B cell (primary cell): ENCODE measurements around the gene SLC25A34.

Experiments used
- CTCF ChIP-seq: fragments of 200-600 bp; IDR thresholded peaks from one replicate; pipeline ENCODE4 v1.8.0; 2022; ENCODE audit warnings: antibody characterized with exemption, mild to moderate bottlenecking
- EZH2 ChIP-seq: IDR thresholded peaks from 2 replicates; pipeline ENCODE4 v1.6.1; 2012; ENCODE audit warnings: borderline replicate concordance, low read depth, mild to moderate bottlenecking, moderate library complexity, low read length; ENCODE audit not compliant: insufficient read depth, poor library complexity, severe bottlenecking

- no peak for TF ChIP-seq CTCF
- no peak for TF ChIP-seq EZH2
Observed at GRCh38 chr1:15723631-15724246, 12.3 kb upstream of the SLC25A34 start.
